Hepatocyte (in vitro differentiated cells): ENCODE data around the gene CEP112. TPM values are rescaled to one million over a fixed set of nuclear protein-coding genes. Genes with fewer than 3 reads are reported as not detected.

Source experiments
- DNase-seq: peaks from one replicate; pipeline ENCODE4 v3.0.0-alpha.2; 2016; ENCODE audit warnings: low spot score
- H2AFZ ChIP-seq: fragments of 200-600 bp; sonication (generic); 2 replicates; pipeline ENCODE4 v1.6.0; 2016; ENCODE audit warnings: antibody characterized with exemption, mild to moderate bottlenecking
- H3K27ac ChIP-seq: fragments of 200-600 bp; sonication (generic); 2 replicates; pipeline ENCODE4 v1.5.1; 2016; ENCODE audit warnings: mild to moderate bottlenecking
- H3K27me3 ChIP-seq: fragments of 200-600 bp; sonication (generic); 2 replicates; pipeline ENCODE4 v1.6.1; 2016
- H3K36me3 ChIP-seq: fragments of 200-600 bp; sonication (generic); replicated peaks from 2 replicates; pipeline ENCODE4 v1.5.1; 2016; ENCODE audit warnings: low read depth; ENCODE audit not compliant: insufficient read depth
- H3K4me1 ChIP-seq: fragments of 200-600 bp; sonication (generic); 2 replicates; pipeline ENCODE4 v1.5.1; 2016; ENCODE audit warnings: mild to moderate bottlenecking, moderate library complexity; ENCODE audit not compliant: insufficient read depth
- H3K4me2 ChIP-seq: fragments of 200-600 bp; sonication (generic); 2 replicates; pipeline ENCODE4 v1.6.0; 2016
- H3K4me3 ChIP-seq: fragments of 200-600 bp; sonication (generic); 2 replicates; pipeline ENCODE4 v1.5.1; 2016; ENCODE audit warnings: mild to moderate bottlenecking
- H3K79me2 ChIP-seq: fragments of 200-600 bp; sonication (generic); 2 replicates; pipeline ENCODE4 v1.6.0; 2017; ENCODE audit warnings: mild to moderate bottlenecking
- H3K9me2 ChIP-seq: fragments of 200-600 bp; sonication (generic); replicated peaks from 2 replicates; pipeline ENCODE4 v1.6.0; 2017; ENCODE audit warnings: mild to moderate bottlenecking; ENCODE audit not compliant: insufficient read depth
- H3K9me3 ChIP-seq: fragments of 200-600 bp; sonication (generic); 2 replicates; pipeline ENCODE4 v1.5.1; 2016; ENCODE audit warnings: low read depth, mild to moderate bottlenecking
- H4K20me1 ChIP-seq: fragments of 200-600 bp; sonication (generic); 2 replicates; pipeline ENCODE4 v1.6.0; 2016; ENCODE audit warnings: mild to moderate bottlenecking; ENCODE audit not compliant: insufficient read depth, poor library complexity, severe bottlenecking
- EZH2 ChIP-seq: fragments of 200-600 bp; sonication (generic); IDR thresholded peaks from 2 replicates; pipeline ENCODE4 v1.6.1; 2016; ENCODE audit warnings: antibody characterized with exemption, mild to moderate bottlenecking, borderline replicate concordance
- EZH2phosphoT487 ChIP-seq: fragments of 200-600 bp; sonication (generic); IDR thresholded peaks from one replicate; pipeline ENCODE4 v1.6.1; 2018; ENCODE audit warnings: antibody characterized with exemption, mild to moderate bottlenecking, low read depth, moderate library complexity; ENCODE audit not compliant: unreplicated experiment, severe bottlenecking
- WGBS: methylation state at CpG from one replicate; pipeline ENCODE4 v1.1.6; 2016; ENCODE audit warnings: low lambda C conversion rate; ENCODE audit errors: missing lambda C conversion rate; 5-methylcytosine and 5-hydroxymethylcytosine counted together
- polyA plus RNA-seq: library from polyadenylated mRNA; unstranded; fragments of >200 nt; fragmentation: Nextera tagmentation; extraction: Ambion mirVana; gene quantifications from 2 replicates; pipeline ENCODE4 v1.2.1, GENCODE V29; 2016
- total RNA-seq: library from RNA; depleted of rRNA; stranded (reverse); fragments of >200 nt; gene quantifications from 2 replicates; pipeline ENCODE4 v1.2.3, GENCODE V29; 2014
- TF ChIP-seq, protein P1 (sequence below): fragments of 200-600 bp; sonication (generic); IDR thresholded peaks from 2 replicates; pipeline ENCODE4 v1.5.1; 2016; ENCODE audit warnings: antibody characterized with exemption, mild to moderate bottlenecking; ENCODE audit not compliant: poor library complexity

The CEP112 gene
- total and polyA plus RNA-seq, 2 experiments from 2014 or later, result 7.1 to 9.7 TPM

DNA sequence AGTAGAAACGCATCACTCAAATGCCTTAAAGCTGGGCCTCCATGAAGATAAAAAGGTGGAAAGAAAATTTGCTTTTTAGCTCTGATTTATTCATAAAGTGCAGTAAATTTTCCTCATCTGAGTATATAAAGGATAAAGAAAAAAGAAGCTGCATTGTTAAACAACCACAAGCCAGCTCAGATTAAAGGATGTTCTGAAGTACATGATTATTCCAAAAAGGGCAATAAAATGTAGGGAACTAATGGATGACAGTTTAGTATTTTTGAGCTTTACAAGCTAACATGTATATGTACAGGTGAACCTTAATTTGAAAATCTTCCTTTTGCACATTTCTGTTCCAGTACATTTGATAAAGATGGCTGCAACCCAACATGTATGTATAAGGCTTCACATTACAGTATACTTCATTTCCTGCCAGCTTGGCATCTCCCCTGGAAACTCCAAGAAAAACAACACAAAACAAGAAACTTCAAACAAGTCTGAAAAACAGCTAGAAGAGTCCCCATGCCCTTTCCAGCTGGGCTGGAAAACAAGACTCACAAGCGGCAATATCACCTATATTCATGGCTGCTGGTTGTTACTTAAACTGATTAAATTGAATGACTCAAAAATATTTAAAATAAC is 225.7 kb downstream of the CEP112 start:
- no peak overlapping the region for H3K4me2 ChIP-seq
- peak; percentile 50 for DNase-seq
- H3K4me1 ChIP-seq, result no peaks in the 10 kb centered on the region
- no peak overlapping the region for H3K4me3 ChIP-seq
- 65% methylated on average over 2 of the region's 2 CpGs for WGBS
- no peaks in the 10 kb centered on the region for H3K36me3 ChIP-seq
- no peaks in the 10 kb centered on the region for H3K9me2 ChIP-seq
- no peaks in the 10 kb centered on the region for H3K9me3 ChIP-seq
- no peak overlapping the region for H2AFZ ChIP-seq
- TF ChIP-seq, protein P1, sequence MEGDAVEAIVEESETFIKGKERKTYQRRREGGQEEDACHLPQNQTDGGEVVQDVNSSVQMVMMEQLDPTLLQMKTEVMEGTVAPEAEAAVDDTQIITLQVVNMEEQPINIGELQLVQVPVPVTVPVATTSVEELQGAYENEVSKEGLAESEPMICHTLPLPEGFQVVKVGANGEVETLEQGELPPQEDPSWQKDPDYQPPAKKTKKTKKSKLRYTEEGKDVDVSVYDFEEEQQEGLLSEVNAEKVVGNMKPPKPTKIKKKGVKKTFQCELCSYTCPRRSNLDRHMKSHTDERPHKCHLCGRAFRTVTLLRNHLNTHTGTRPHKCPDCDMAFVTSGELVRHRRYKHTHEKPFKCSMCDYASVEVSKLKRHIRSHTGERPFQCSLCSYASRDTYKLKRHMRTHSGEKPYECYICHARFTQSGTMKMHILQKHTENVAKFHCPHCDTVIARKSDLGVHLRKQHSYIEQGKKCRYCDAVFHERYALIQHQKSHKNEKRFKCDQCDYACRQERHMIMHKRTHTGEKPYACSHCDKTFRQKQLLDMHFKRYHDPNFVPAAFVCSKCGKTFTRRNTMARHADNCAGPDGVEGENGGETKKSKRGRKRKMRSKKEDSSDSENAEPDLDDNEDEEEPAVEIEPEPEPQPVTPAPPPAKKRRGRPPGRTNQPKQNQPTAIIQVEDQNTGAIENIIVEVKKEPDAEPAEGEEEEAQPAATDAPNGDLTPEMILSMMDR, result no peak
- TF ChIP-seq EZH2phosphoT487, result peak; percentile 72
- no peaks in the 10 kb centered on the region for H4K20me1 ChIP-seq
- H3K27me3 ChIP-seq, result no peaks in the 10 kb centered on the region
- H3K27ac ChIP-seq, result peak overlapping the region; percentile 51
- no peaks in the 10 kb centered on the region for H3K79me2 ChIP-seq

DNA sequence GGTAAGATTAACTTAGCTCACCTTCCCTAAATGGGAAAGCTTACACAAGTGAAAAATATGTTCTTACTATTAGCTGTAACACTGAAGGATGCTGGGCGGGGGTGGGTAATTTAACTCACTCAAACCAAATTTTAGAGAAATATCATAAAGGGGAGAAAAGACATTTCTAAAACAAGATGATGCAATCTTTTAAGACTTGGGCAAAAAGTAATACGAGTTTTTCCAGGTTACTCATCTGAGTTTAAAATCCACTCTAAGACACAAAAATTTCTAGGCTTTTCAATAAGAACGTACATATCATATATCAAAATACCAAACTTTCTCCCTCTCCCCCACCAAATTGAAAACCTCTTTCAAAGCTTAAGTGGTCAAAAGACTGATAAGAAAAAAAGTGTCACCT is 228.8 kb downstream of the CEP112 start:
- Histone ChIP-seq H3K36me3 (no peaks in the 10 kb centered on the region), H4K20me1 (no peaks in the 10 kb centered on the region), H3K4me1 (no peaks in the 10 kb centered on the region), H3K4me2 (no peak overlapping the region), H3K27ac (no peak overlapping the region), H3K9me3 (no peaks in the 10 kb centered on the region), H3K4me3 (no peak overlapping the region), H3K27me3 (no peaks in the 10 kb centered on the region), H3K9me2 (no peaks in the 10 kb centered on the region), H3K79me2 (no peaks in the 10 kb centered on the region), H2AFZ (no peak overlapping the region)
- WGBS, result 97% methylated on average over 3 of the region's 3 CpGs
- DNase-seq, result no peak
- TF ChIP-seq EZH2 (no peak), EZH2phosphoT487 (no peak)
- TF ChIP-seq, protein P1, result no peak

DNA sequence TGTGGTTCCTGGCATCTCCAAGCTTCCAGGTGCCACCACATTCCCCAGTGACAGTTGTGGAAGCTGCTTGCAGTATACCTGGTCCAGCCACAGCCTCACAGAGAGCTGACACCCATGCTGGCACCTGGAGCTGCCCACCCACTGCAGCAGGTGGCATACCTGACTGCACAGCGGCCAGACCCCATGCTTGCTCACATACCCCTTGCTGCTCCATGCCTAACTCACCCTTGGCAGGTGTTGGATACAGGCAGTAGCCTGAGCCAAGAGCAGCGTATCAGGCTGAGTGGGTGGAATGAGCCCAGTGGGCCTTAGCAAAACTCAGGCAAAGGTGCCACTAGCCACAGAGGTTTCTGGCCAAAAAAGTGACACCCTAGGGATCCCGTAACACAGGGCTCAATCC is 232.3 kb downstream of the CEP112 start:
- 96% methylated on average over 3 of the region's 3 CpGs for WGBS
- Histone ChIP-seq H3K79me2 (no peaks in the 10 kb centered on the region), H2AFZ (no peak overlapping the region), H3K4me3 (no peak overlapping the region), H3K9me3 (no peaks in the 10 kb centered on the region), H3K27me3 (no peaks in the 10 kb centered on the region), H3K27ac (no peak overlapping the region), H3K9me2 (no peaks in the 10 kb centered on the region), H3K4me1 (no peaks in the 10 kb centered on the region), H4K20me1 (no peaks in the 10 kb centered on the region), H3K4me2 (no peak overlapping the region), H3K36me3 (no peaks in the 10 kb centered on the region)
- no peak for DNase-seq
- no peak for TF ChIP-seq EZH2
- TF ChIP-seq, protein P1, result no peak
- TF ChIP-seq EZH2phosphoT487, result no peak

DNA sequence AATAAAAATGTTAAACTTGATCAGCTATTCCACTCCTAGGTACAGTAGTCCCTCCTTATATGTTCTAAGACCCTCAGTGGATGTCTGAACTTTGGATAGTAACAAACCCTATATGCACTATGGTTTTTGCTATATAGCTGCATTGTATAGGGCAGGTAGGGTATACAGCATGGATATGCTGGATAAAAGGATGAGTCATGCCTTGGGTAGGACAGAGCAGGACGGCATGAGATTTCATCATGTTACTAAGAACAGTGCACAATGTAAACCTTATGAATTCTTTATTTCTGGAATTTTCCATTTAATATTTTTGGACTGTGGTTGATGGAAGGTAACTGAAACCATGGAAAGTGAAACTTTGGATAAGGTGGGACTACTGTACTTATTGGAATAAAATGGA is 235.1 kb downstream of the CEP112 start:
- Histone ChIP-seq H2AFZ (no peak overlapping the region), H3K27ac (no peak overlapping the region), H3K9me3 (no peaks in the 10 kb centered on the region), H3K9me2 (no peaks in the 10 kb centered on the region), H3K4me3 (no peak overlapping the region), H4K20me1 (no peaks in the 10 kb centered on the region), H3K36me3 (no peaks in the 10 kb centered on the region), H3K79me2 (no peaks in the 10 kb centered on the region), H3K4me2 (no peak overlapping the region), H3K27me3 (no peaks in the 10 kb centered on the region), H3K4me1 (no peaks in the 10 kb centered on the region)
- DNase-seq, result no peak
- WGBS, result 71% methylated on average over 1 of the region's 1 CpG
- no peak for TF ChIP-seq EZH2phosphoT487
- no peak for TF ChIP-seq EZH2
- TF ChIP-seq, protein P1, result no peak
